Measurements from ENCODE around the gene SLC19A3. TPM values are rescaled to one million over a fixed set of nuclear protein-coding genes. Genes with fewer than 3 reads are reported as not detected.

SLC19A3 gene
- total and polyA plus RNA-seq, 2 experiments from 2014 or later = 3.5 to 9.1 TPM

DNA sequence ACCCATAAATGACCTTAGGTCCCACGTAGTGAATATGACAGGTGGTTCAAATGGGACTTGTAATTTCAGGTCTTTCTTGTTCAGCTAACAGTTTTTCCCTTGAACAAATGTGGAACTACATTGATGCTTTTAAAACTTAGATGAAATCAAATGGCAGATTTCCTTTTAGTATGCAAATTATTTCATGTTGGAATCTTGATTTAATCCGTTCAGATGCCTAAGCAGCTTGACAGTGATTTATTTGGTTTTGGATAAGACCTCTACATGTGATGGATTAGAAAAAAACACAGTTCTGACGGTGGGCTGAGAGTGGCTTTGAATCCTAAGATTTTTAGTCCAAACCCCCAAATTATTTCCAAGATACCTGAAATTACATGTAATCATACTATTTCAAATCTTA lies 83.6 kb downstream of the SLC19A3 start (continued):
- TF ChIP-seq EZH2 (IDR thresholded peaks at IDR 0.05; ENCODE audit: low read depth, unreplicated experiment) = no peak

Small RNA genes within 50 kb of the gene (small RNA-seq; reads per million reads assigned to genes)
- gene RNA5SP121 (ENCODE audit: low replicate concordance) = not detected

Other genes starting within 250 kb of the SLC19A3 start
- gene AGFG1, start 245.9 kb downstream of the SLC19A3 start, total RNA-seq (2014; rRNA removed; shearing (Covaris generic)) = 96.4 and 113 TPM in 2 replicates
- 13.8 and 14.5 TPM in 2 replicates for gene AGFG1, start 245.9 kb downstream of the SLC19A3 start, polyA plus RNA-seq (2016; fragmentation: Nextera tagmentation; extraction: Ambion mirVana)
- not detected in 2 replicates for gene SCYGR2, start 119.1 kb downstream of the SLC19A3 start, total RNA-seq (2014; rRNA removed; shearing (Covaris generic))
- not detected in 2 replicates for gene SCYGR2, start 119.1 kb downstream of the SLC19A3 start, polyA plus RNA-seq (2016; fragmentation: Nextera tagmentation; extraction: Ambion mirVana)
- gene SCYGR3, start 103.2 kb downstream of the SLC19A3 start, total RNA-seq (2014; rRNA removed; shearing (Covaris generic)) = not detected in 2 replicates
- gene SCYGR3, start 103.2 kb downstream of the SLC19A3 start, polyA plus RNA-seq (2016; fragmentation: Nextera tagmentation; extraction: Ambion mirVana) = not detected in 2 replicates
- gene SCYGR4, start 100.5 kb downstream of the SLC19A3 start, total RNA-seq (2014; rRNA removed; shearing (Covaris generic)) = not detected in 2 replicates
- not detected in 2 replicates for gene SCYGR4, start 100.5 kb downstream of the SLC19A3 start, polyA plus RNA-seq (2016; fragmentation: Nextera tagmentation; extraction: Ambion mirVana)
- not detected in 2 replicates for gene SCYGR5, start 51.2 kb downstream of the SLC19A3 start, total RNA-seq (2014; rRNA removed; shearing (Covaris generic))
- not detected in 2 replicates for gene SCYGR5, start 51.2 kb downstream of the SLC19A3 start, polyA plus RNA-seq (2016; fragmentation: Nextera tagmentation; extraction: Ambion mirVana)
- gene SCYGR6, start 6.7 kb upstream of the SLC19A3 start, total RNA-seq (2014; rRNA removed; shearing (Covaris generic)) = not detected in 2 replicates
- gene SCYGR6, start 6.7 kb upstream of the SLC19A3 start, polyA plus RNA-seq (2016; fragmentation: Nextera tagmentation; extraction: Ambion mirVana) = not detected in 2 replicates
- gene SCYGR7, start 10.3 kb upstream of the SLC19A3 start, total RNA-seq (2014; rRNA removed; shearing (Covaris generic)) = not detected in 2 replicates
- not detected in 2 replicates for gene SCYGR7, start 10.3 kb upstream of the SLC19A3 start, polyA plus RNA-seq (2016; fragmentation: Nextera tagmentation; extraction: Ambion mirVana)
- gene SCYGR8, start 27.9 kb upstream of the SLC19A3 start, total RNA-seq (2014; rRNA removed; shearing (Covaris generic)) = not detected in 2 replicates
- not detected in 2 replicates for gene SCYGR8, start 27.9 kb upstream of the SLC19A3 start, polyA plus RNA-seq (2016; fragmentation: Nextera tagmentation; extraction: Ambion mirVana)
- gene CCL20, start 95.8 kb upstream of the SLC19A3 start, total RNA-seq (2014; rRNA removed; shearing (Covaris generic)) = not detected in 2 replicates
- gene CCL20, start 95.8 kb upstream of the SLC19A3 start, polyA plus RNA-seq (2016; fragmentation: Nextera tagmentation; extraction: Ambion mirVana) = not detected in 2 replicates
- 0.47 and 2.0 TPM in 2 replicates for gene DAW1, start 153.6 kb upstream of the SLC19A3 start, total RNA-seq (2014; rRNA removed; shearing (Covaris generic))
- gene DAW1, start 153.6 kb upstream of the SLC19A3 start, polyA plus RNA-seq (2016; fragmentation: Nextera tagmentation; extraction: Ambion mirVana) = 0.71 and 0.87 TPM in 2 replicates